HepG2 (cell line): Measurements from ENCODE around the gene TBX15. TPM values are rescaled to one million over a fixed set of nuclear protein-coding genes. Genes with fewer than 3 reads are reported as not detected.

Experiments used
- ATAC-seq: fragments of 200-7000 bp; cut with Tn5 transposase; 3 replicates; pipeline ENCODE4 v1.9.1; 2020; ENCODE audit warnings: mild to moderate bottlenecking, moderate library complexity
- BruUV-seq: library from RNA; stranded (reverse); fragments of 400-500 nt; replicated peaks from 2 replicates; lab custom pipeline; 2021; lab: Mats Ljungman, UMichigan
- CTCF ChIA-PET: fragments of 300-600 bp; formaldehyde crosslinking; extraction: SDS; loops from one replicate; lab custom pipeline; 2021; ENCODE audit warnings: low total read pairs, inconsistent platforms, low intra/inter-chr PET ratio; lab: Yijun Ruan, JAX
- POLR2A ChIA-PET: fragments of 350-600 bp; sonication (Branson Sonifier 250); formaldehyde crosslinking; loops from one replicate; lab custom pipeline; 2020; ENCODE audit warnings: antibody characterized with exemption, inconsistent platforms; lab: Yijun Ruan, JAX
- DNase-seq: peaks from one replicate; pipeline ENCODE4 v3.0.0-alpha.2; 2015; ENCODE audit warnings: low spot score
- FAIRE-seq: peaks from 3 replicates; lab custom pipeline; 2011; peaks lifted over from hg19 to GRCh38; lab: Jason Lieb, UNC
- H2AFZ ChIP-seq: one replicate; pipeline ENCODE4 v1.6.1; 2011; ENCODE audit warnings: low read length, inconsistent platforms
- H3K27ac ChIP-seq: fragments of 300-600 bp; 3 replicates; pipeline ENCODE4 v1.8.0; 2011; ENCODE audit warnings: mixed run types, mild to moderate bottlenecking, mixed read lengths, low read length, inconsistent platforms; ENCODE audit not compliant: insufficient read depth; ENCODE audit errors: extremely low read length
- H3K27me3 ChIP-seq, 2 experiments: fragments of 200-600 bp in 1 of 2; 2 replicates in 1 of 2; 3 replicates in 1 of 2; pipeline versions ENCODE4 v1.6.0 to v1.8.0; 2011; ENCODE audit warnings: low read length in 2 of 2, mild to moderate bottlenecking in 2 of 2, moderate library complexity in 2 of 2, inconsistent platforms in 1 of 2; ENCODE audit not compliant: insufficient read depth in 2 of 2, control insufficient read depth in 1 of 2
- H3K36me3 ChIP-seq, 2 experiments: fragments of 200-600 bp in 1 of 2; replicated peaks in 1 of 2; 2 replicates in 1 of 2; 3 replicates in 1 of 2; pipeline versions ENCODE4 v1.5.1 to v1.8.0; 2011; ENCODE audit warnings: low read length in 2 of 2, inconsistent platforms in 1 of 2; ENCODE audit not compliant: insufficient read depth in 2 of 2, control insufficient read depth in 1 of 2
- H3K4me1 ChIP-seq: 2 replicates; pipeline ENCODE4 v1.5.1; 2012; ENCODE audit warnings: low read length, inconsistent platforms; ENCODE audit not compliant: insufficient read depth
- H3K4me2 ChIP-seq: 2 replicates; pipeline ENCODE4 v1.6.0; 2011; ENCODE audit warnings: low read depth, low read length, inconsistent platforms
- H3K4me3 ChIP-seq, 3 experiments: fragments of 200-600 bp in 1 of 3; sonication (generic), shearing (Covaris generic) in 1 of 3; replicated peaks in 1 of 3; 2 replicates each; pipeline ENCODE4 v1.5.1; 2011 to 2016; ENCODE audit warnings: low read length in 3 of 3, inconsistent platforms in 2 of 3, low read depth in 2 of 3, mild to moderate bottlenecking in 2 of 3, control low read depth in 1 of 3, mixed read lengths in 1 of 3; ENCODE audit not compliant: insufficient read depth in 1 of 3
- H3K79me2 ChIP-seq: one replicate; pipeline ENCODE4 v1.6.1; 2011; ENCODE audit warnings: low read length, inconsistent platforms; ENCODE audit not compliant: insufficient read depth
- H3K9ac ChIP-seq: 2 replicates; pipeline ENCODE4 v1.6.0; 2011; ENCODE audit warnings: mild to moderate bottlenecking, low read depth, low read length, inconsistent platforms; ENCODE audit not compliant: insufficient read depth
- H3K9me3 ChIP-seq: 2 replicates; pipeline ENCODE4 v1.5.1; 2012; ENCODE audit warnings: mild to moderate bottlenecking, low read length
- H4K20me1 ChIP-seq: 2 replicates; pipeline ENCODE4 v1.6.0; 2011; ENCODE audit warnings: inconsistent platforms, mild to moderate bottlenecking, low read length, moderate library complexity; ENCODE audit not compliant: insufficient read depth
- KLF13 ChIP-seq: sonication (generic); formaldehyde crosslinking; IDR thresholded peaks from 2 replicates; pipeline ENCODE4 v1.4.0; 2020; ENCODE audit warnings: mild to moderate bottlenecking, missing genetic modification reagents
- RNF2 ChIP-seq: fragments of 450-650 bp; conservative IDR thresholded peaks from 2 replicates; pipeline ENCODE4 v1.6.1; 2016; ENCODE audit warnings: low read depth
- ZNF138 ChIP-seq: sonication (generic); formaldehyde crosslinking; IDR thresholded peaks from 2 replicates; pipeline ENCODE4 v1.5.0; 2020; ENCODE audit warnings: mild to moderate bottlenecking, low read depth, missing genetic modification reagents
- ZNF354B ChIP-seq: sonication (generic); formaldehyde crosslinking; IDR thresholded peaks from 2 replicates; pipeline ENCODE4 v1.8.0; 2022; ENCODE audit warnings: mild to moderate bottlenecking, missing genetic modification reagents
- WGBS: methylation state at CpG from one replicate; pipeline ENCODE4 v1.1.6; 2017; ENCODE audit warnings: low lambda C conversion rate; 5-methylcytosine and 5-hydroxymethylcytosine counted together
- in situ Hi-C: cut with HindIII; loops from 2 replicates; pipeline ENCODE4 v1.10.0; 2017; ENCODE audit warnings: low pct_unique_long_range_greater_than_20kb; ENCODE audit not compliant: extremely low pct_ligation_motif_present
- intact Hi-C: fragments of 100-400 bp; cut with micrococcal nuclease; formaldehyde crosslinking; loops from one replicate; pipeline ENCODE4 v1.10.0; 2022; ENCODE audit not compliant: unreplicated experiment
- polyA plus RNA-seq, 8 experiments: library from polyadenylated mRNA; depleted of rRNA in 3 of 8; stranded (reverse) in 7 of 8; unstranded in 1 of 8; fragments of >200 nt; fragmentation: Illumina TruSeq in 4 of 8; extraction: Trizol in 4 of 8; gene quantifications; 2 replicates each; pipeline versions ENCODE4 v1.2.1 to v1.2.3, GENCODE V29; 2011 to 2016; ENCODE audit warnings: low read depth in 4 of 8, missing spikeins in 1 of 8, mixed read lengths in 1 of 8; ENCODE audit not compliant: insufficient read depth in 1 of 8
- total RNA-seq, 5 experiments: library from RNA; depleted of rRNA; stranded (reverse); fragments of >200 nt; fragmentation: Illumina TruSeq; extraction: Trizol; gene quantifications; 2 replicates each; pipeline ENCODE4 v1.2.3, GENCODE V29; 2016; ENCODE audit warnings: low read depth in 1 of 5
- TF ChIP-seq, protein P1 (sequence below): sonication (generic); formaldehyde crosslinking; IDR thresholded peaks from 2 replicates; pipeline ENCODE4; 2020; ENCODE audit warnings: missing genetic modification reagents, mild to moderate bottlenecking, borderline replicate concordance
- TF ChIP-seq, protein P2 (sequence below): sonication (generic); formaldehyde crosslinking; IDR thresholded peaks from one replicate; pipeline ENCODE4 v1.5.1; 2020; ENCODE audit warnings: mild to moderate bottlenecking, missing genetic modification reagents; ENCODE audit errors: not compliant biosample characterization

The TBX15 gene
- total and polyA plus RNA-seq, 2 of the 13 experiments (the other 11 are each of a cell fraction or from before 2014, with no cell fraction given), result 0.42 to 1.9 TPM

DNA sequence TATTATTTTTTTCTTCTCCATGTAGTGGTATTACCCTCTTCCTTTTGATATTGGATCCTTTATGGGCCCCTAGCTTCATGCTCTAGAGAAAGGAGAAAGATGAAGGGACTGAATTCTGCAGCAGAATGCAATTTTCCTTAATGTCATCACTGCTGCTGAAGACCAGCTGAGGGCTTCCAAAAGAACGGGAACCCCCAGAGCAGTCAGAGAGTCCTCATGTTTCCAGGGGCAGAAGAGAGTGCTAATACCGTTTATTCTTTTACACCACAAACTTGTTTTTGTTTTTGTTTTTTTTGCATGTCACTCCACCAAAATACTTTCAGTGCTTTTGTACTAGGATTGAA lies 21.1 kb upstream of the TBX15 start:
- WGBS, result 43% methylated on average over 2 of the region's 2 CpGs
- BruUV-seq, result no TSS peak
- in situ Hi-C loops (loop anchor here (25.0 kb wide), 2 partner anchors 447 to 847 kb away; no protein-coding TSS in a partner anchor), intact Hi-C loops (loop anchor here (5.0 kb wide), 1 partner anchor 187 kb away; no protein-coding TSS in a partner anchor)
- H3K9ac ChIP-seq, result no peak overlapping the region
- no peaks in the 10 kb centered on the region for H3K79me2 ChIP-seq
- H3K4me3 ChIP-seq, result no peak overlapping the region
- H3K27me3 ChIP-seq, result no peaks in the 10 kb centered on the region
- no peak for FAIRE-seq
- no peak for ATAC-seq
- H3K4me1 ChIP-seq, result no peaks in the 10 kb centered on the region
- DNase-seq, result no peak
- POLR2A ChIA-PET, result no interaction called here
- H3K4me2 ChIP-seq, result no peak overlapping the region
- no peaks in the 10 kb centered on the region; the same call in 1 of the 2 replicates for H3K9me3 ChIP-seq
- H3K27ac ChIP-seq, result no peak overlapping the region
- no peak for TF ChIP-seq ZNF354B (CRISPR knock-in tag)
- TF ChIP-seq, protein P1, sequence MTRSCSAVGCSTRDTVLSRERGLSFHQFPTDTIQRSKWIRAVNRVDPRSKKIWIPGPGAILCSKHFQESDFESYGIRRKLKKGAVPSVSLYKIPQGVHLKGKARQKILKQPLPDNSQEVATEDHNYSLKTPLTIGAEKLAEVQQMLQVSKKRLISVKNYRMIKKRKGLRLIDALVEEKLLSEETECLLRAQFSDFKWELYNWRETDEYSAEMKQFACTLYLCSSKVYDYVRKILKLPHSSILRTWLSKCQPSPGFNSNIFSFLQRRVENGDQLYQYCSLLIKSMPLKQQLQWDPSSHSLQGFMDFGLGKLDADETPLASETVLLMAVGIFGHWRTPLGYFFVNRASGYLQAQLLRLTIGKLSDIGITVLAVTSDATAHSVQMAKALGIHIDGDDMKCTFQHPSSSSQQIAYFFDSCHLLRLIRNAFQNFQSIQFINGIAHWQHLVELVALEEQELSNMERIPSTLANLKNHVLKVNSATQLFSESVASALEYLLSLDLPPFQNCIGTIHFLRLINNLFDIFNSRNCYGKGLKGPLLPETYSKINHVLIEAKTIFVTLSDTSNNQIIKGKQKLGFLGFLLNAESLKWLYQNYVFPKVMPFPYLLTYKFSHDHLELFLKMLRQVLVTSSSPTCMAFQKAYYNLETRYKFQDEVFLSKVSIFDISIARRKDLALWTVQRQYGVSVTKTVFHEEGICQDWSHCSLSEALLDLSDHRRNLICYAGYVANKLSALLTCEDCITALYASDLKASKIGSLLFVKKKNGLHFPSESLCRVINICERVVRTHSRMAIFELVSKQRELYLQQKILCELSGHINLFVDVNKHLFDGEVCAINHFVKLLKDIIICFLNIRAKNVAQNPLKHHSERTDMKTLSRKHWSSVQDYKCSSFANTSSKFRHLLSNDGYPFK, result no peak
- no peak for TF ChIP-seq KLF13 (CRISPR knock-in tag)
- TF ChIP-seq ZNF138 (CRISPR knock-in tag), result no peak
- TF ChIP-seq, protein P2, sequence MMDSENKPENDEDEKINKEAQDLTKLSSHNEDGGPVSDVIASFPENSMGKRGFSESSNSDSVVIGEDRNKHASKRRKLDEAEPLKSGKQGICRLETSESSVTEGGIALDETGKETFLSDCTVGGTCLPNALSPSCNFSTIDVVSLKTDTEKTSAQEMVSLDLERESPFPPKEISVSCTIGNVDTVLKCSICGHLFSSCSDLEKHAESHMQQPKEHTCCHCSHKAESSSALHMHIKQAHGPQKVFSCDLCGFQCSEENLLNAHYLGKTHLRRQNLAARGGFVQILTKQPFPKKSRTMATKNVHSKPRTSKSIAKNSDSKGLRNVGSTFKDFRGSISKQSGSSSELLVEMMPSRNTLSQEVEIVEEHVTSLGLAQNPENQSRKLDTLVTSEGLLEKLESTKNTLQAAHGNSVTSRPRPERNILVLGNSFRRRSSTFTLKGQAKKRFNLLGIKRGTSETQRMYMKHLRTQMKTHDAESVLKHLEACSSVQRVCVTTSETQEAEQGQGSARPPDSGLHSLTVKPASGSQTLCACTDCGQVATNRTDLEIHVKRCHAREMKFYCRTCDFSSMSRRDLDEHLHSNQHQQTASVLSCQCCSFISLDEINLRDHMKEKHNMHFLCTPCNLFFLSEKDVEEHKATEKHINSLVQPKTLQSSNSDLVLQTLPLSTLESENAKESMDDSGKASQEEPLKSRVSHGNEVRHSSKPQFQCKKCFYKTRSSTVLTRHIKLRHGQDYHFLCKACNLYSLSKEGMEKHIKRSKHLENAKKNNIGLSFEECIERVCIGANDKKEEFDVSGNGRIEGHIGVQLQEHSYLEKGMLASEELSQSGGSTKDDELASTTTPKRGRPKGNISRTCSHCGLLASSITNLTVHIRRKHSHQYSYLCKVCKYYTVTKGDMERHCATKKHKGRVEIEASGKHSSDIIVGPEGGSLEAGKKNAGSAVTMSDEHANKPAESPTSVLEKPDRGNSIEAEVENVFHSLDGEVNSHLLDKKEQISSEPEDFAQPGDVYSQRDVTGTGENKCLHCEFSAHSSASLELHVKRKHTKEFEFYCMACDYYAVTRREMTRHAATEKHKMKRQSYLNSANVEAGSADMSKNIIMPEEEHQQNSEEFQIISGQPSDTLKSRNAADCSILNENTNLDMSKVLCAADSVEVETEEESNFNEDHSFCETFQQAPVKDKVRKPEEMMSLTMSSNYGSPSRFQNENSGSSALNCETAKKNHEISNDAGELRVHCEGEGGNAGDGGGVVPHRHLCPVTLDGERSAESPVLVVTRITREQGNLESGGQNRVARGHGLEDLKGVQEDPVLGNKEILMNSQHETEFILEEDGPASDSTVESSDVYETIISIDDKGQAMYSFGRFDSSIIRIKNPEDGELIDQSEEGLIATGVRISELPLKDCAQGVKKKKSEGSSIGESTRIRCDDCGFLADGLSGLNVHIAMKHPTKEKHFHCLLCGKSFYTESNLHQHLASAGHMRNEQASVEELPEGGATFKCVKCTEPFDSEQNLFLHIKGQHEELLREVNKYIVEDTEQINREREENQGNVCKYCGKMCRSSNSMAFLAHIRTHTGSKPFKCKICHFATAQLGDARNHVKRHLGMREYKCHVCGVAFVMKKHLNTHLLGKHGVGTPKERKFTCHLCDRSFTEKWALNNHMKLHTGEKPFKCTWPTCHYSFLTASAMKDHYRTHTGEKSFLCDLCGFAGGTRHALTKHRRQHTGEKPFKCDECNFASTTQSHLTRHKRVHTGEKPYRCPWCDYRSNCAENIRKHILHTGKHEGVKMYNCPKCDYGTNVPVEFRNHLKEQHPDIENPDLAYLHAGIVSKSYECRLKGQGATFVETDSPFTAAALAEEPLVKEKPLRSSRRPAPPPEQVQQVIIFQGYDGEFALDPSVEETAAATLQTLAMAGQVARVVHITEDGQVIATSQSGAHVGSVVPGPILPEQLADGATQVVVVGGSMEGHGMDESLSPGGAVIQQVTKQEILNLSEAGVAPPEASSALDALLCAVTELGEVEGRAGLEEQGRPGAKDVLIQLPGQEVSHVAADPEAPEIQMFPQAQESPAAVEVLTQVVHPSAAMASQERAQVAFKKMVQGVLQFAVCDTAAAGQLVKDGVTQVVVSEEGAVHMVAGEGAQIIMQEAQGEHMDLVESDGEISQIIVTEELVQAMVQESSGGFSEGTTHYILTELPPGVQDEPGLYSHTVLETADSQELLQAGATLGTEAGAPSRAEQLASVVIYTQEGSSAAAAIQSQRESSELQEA (CRISPR knock-in tag), result no peak
- TF ChIP-seq RNF2, result no peak
- H2AFZ ChIP-seq, result no peak overlapping the region
- H4K20me1 ChIP-seq, result no peaks in the 10 kb centered on the region
- H3K36me3 ChIP-seq, result no peaks in the 10 kb centered on the region
- CTCF ChIA-PET, result interaction anchor here (1.6 kb wide), 1 partner anchor 183 kb away, joined by 6 read pairs; no protein-coding TSS in a partner anchor
